K562 (cell line): Measurements from ENCODE around the gene SLCO2A1. TPM values are rescaled to one million over a fixed set of nuclear protein-coding genes. Genes with fewer than 3 reads are reported as not detected.

ENCODE experiments used
- ATAC-seq: fragments of 200-7000 bp; cut with Tn5 transposase; 3 replicates; pipeline ENCODE4 v1.9.1; 2020; ENCODE audit warnings: moderate library complexity
- BruUV-seq: library from RNA; stranded (reverse); fragments of 400-500 nt; replicated peaks from 2 replicates; lab custom pipeline; 2021; lab: Mats Ljungman, UMichigan
- CTCF ChIA-PET: fragments of 300-600 bp; formaldehyde crosslinking; extraction: SDS; loops from one replicate; lab custom pipeline; 2021; ENCODE audit warnings: low intra/inter-chr PET ratio; lab: Yijun Ruan, JAX
- POLR2A ChIA-PET: fragments of 300-600, 350-650 bp; sonication (Branson Sonifier 250); formaldehyde crosslinking; extraction: SDS; loops from one replicate; lab custom pipeline; 2021; ENCODE audit warnings: antibody characterized with exemption, inconsistent platforms; lab: Yijun Ruan, JAX
- DNase-seq, 4 experiments: peaks; one replicate each; pipeline versions ENCODE4 v3.0.0 to v3.0.0-alpha.2; 2011 to 2018; ENCODE audit warnings: low spot score in 3 of 4, mixed read lengths in 3 of 4; ENCODE audit errors: extremely low read depth in 1 of 4
- FAIRE-seq: peaks from 2 replicates; lab custom pipeline; 2011; peaks lifted over from hg19 to GRCh38; lab: Jason Lieb, UNC
- H2AFZ ChIP-seq: 2 replicates; pipeline ENCODE4 v1.6.0; 2011; ENCODE audit warnings: low read depth, low read length, control low read depth, inconsistent platforms
- H3K27ac ChIP-seq: fragments of 200-600 bp; 3 replicates; pipeline ENCODE4 v1.8.0; 2011; ENCODE audit warnings: low read depth, mild to moderate bottlenecking, control low read depth, inconsistent platforms, low read length, moderate library complexity, mixed read lengths; ENCODE audit errors: extremely low read depth
- H3K27me3 ChIP-seq, 2 experiments: fragments of 300-600 bp in 1 of 2; 2 replicates in 1 of 2; 3 replicates in 1 of 2; pipeline versions ENCODE4 v1.6.0 to v1.8.0; 2011; ENCODE audit warnings: inconsistent platforms in 2 of 2, low read length in 2 of 2, mild to moderate bottlenecking in 1 of 2, mixed read lengths in 1 of 2, moderate library complexity in 1 of 2; ENCODE audit not compliant: control insufficient read depth in 2 of 2, insufficient read depth in 2 of 2
- H3K36me3 ChIP-seq: fragments of 300-600 bp; 3 replicates; pipeline ENCODE4 v1.8.0; 2011; ENCODE audit warnings: mild to moderate bottlenecking, low read length, inconsistent platforms; ENCODE audit not compliant: control insufficient read depth, insufficient read depth
- H3K4me1 ChIP-seq, 2 experiments: fragments of 200-600 bp in 1 of 2; replicated peaks in 1 of 2; 2 replicates in 1 of 2; 3 replicates in 1 of 2; pipeline versions ENCODE4 v1.5.1 to v1.8.0; 2011; ENCODE audit warnings: inconsistent platforms in 2 of 2, low read length in 2 of 2, mild to moderate bottlenecking in 1 of 2, mixed read lengths in 1 of 2, moderate library complexity in 1 of 2; ENCODE audit not compliant: control insufficient read depth in 2 of 2, insufficient read depth in 2 of 2
- H3K4me2 ChIP-seq: 2 replicates; pipeline ENCODE4 v1.6.1; 2011; ENCODE audit warnings: low read length, control low read depth, inconsistent platforms, mixed read lengths; ENCODE audit not compliant: insufficient read depth
- H3K4me3 ChIP-seq: fragments of 200-600 bp; sonication (generic), shearing (Covaris generic); 2 replicates; pipeline ENCODE4 v1.5.1; 2016; ENCODE audit warnings: control low read depth, inconsistent platforms
- H3K79me2 ChIP-seq: fragments of 200-600 bp; 3 replicates; pipeline ENCODE4 v1.8.0; 2011; ENCODE audit warnings: low read length, inconsistent platforms; ENCODE audit not compliant: control insufficient read depth, insufficient read depth
- H3K9ac ChIP-seq, 2 experiments: 2 replicates each; pipeline versions ENCODE4 v1.6.0 to v1.6.1; 2011; ENCODE audit warnings: low read depth in 2 of 2, low read length in 2 of 2, control low read depth in 1 of 2, inconsistent platforms in 1 of 2, mild to moderate bottlenecking in 1 of 2, mixed read lengths in 1 of 2; ENCODE audit not compliant: insufficient read depth in 1 of 2
- H3K9me1 ChIP-seq: one replicate; pipeline ENCODE4 v1.6.0; 2011; ENCODE audit warnings: inconsistent platforms, mild to moderate bottlenecking, low read length, moderate library complexity; ENCODE audit not compliant: control insufficient read depth, insufficient read depth
- H3K9me3 ChIP-seq: replicated peaks from 2 replicates; pipeline ENCODE4 v1.5.1; 2011; ENCODE audit warnings: low read depth, low read length, inconsistent platforms; ENCODE audit not compliant: control insufficient read depth, insufficient read depth
- H4K20me1 ChIP-seq: replicated peaks from 2 replicates; pipeline ENCODE4 v1.6.1; 2011; ENCODE audit warnings: low read length, inconsistent platforms, mixed read lengths; ENCODE audit not compliant: control insufficient read depth, insufficient read depth
- BMI1 ChIP-seq: fragments of 150-350 bp; IDR thresholded peaks from 2 replicates; pipeline ENCODE4 v1.6.1; 2014; ENCODE audit warnings: low read length
- E2F5 ChIP-seq: sonication (generic); formaldehyde crosslinking; IDR thresholded peaks from 2 replicates; pipeline ENCODE4 v1.8.0; 2022; ENCODE audit warnings: mild to moderate bottlenecking, missing genetic modification reagents
- NR2F6 ChIP-seq: fragments of 450-650 bp; formaldehyde crosslinking; IDR thresholded peaks from 2 replicates; pipeline ENCODE4 v1.4.0; 2020; ENCODE audit warnings: mild to moderate bottlenecking
- PRPF4 ChIP-seq: fragments of 200-400 bp; formaldehyde crosslinking; IDR thresholded peaks from one replicate; pipeline ENCODE4 v1.6.1; 2017; ENCODE audit warnings: low read length, low read depth, mild to moderate bottlenecking; ENCODE audit not compliant: insufficient read depth, poor library complexity, severe bottlenecking
- RBM25 ChIP-seq: fragments of 200-400 bp; formaldehyde crosslinking; IDR thresholded peaks from 2 replicates; pipeline ENCODE4 v1.6.1; 2018; ENCODE audit warnings: low read length, low read depth, moderate library complexity; ENCODE audit not compliant: severe bottlenecking
- SIN3B ChIP-seq: fragments of 450-650 bp; IDR thresholded peaks from 2 replicates; pipeline ENCODE4 v1.6.1; 2017; ENCODE audit warnings: low read depth, mild to moderate bottlenecking, moderate library complexity
- ZBTB8A ChIP-seq: fragments of 450-650 bp; IDR thresholded peaks from 2 replicates; pipeline ENCODE4 v1.6.1; 2018; ENCODE audit warnings: mild to moderate bottlenecking, moderate library complexity; ENCODE audit not compliant: partially characterized antibody
- ZKSCAN1 ChIP-seq: fragments of 150-350 bp; IDR thresholded peaks from 2 replicates; pipeline ENCODE4 v1.6.1; 2016; ENCODE audit warnings: low read depth, low read length
- WGBS: fragments of 100-300 bp; shearing (Covaris generic); methylation state at CpG from one replicate; pipeline ENCODE4 v1.1.6; 2016; ENCODE audit warnings: low coverage, mixed read lengths; ENCODE audit not compliant: insufficient coverage; ENCODE audit errors: missing lambda C conversion rate; 5-methylcytosine and 5-hydroxymethylcytosine counted together
- in situ Hi-C: fragments of 300-500 bp; cut with MboI; formaldehyde crosslinking; loops from 4 replicates; pipeline ENCODE4 v1.15.0; 2018; ENCODE audit warnings: inconsistent platforms, mixed read lengths
- intact Hi-C: fragments of 100-400 bp; cut with micrococcal nuclease; formaldehyde crosslinking; loops from 2 replicates; pipeline ENCODE4 v1.14.2; 2022
- polyA plus RNA-seq, 8 experiments: library from polyadenylated mRNA; depleted of rRNA in 4 of 8; stranded (reverse) in 5 of 8; unstranded in 3 of 8; fragments of >200 nt; fragmentation: Nextera tagmentation in 2 of 8; fragmentation: Illumina TruSeq in 1 of 8; extraction: Ambion mirVana in 2 of 8; extraction: Trizol in 1 of 8; gene quantifications; 2 replicates each; pipeline versions ENCODE4 v1.2.1 to v1.2.3, GENCODE V29; 2011 to 2014; ENCODE audit warnings: inconsistent platforms in 1 of 8, missing spikeins in 1 of 8
- total RNA-seq, 7 experiments: library from RNA; depleted of rRNA in 6 of 7; stranded (reverse); fragments of >200 nt in 6 of 7; fragmentation: Illumina TruSeq in 2 of 7; extraction: Trizol in 2 of 7; gene quantifications; 2 replicates each; pipeline versions ENCODE4 v1.2.1 to v1.2.3, GENCODE V29; 2011 to 2021; ENCODE audit warnings: low replicate concordance in 1 of 7

Gene SLCO2A1
- total and polyA plus RNA-seq, 9 of the 15 experiments (the other 6 are each of a cell fraction or from before 2014, with no cell fraction given) = 0.16 to 1.0 TPM; not detected in 7

- WGBS = 25% methylated on average over 6 of the region's 7 CpGs
- ATAC-seq (no peak), FAIRE-seq (no peak)
Observed at GRCh38 chr3:133886031-133886722, 143.5 kb downstream of the SLCO2A1 start.

More at GRCh38 chr3:133886031-133886722, 143.5 kb downstream of the SLCO2A1 start:
- no peak for DNase-seq
- Histone ChIP-seq H3K36me3 (no peaks in the 10 kb centered on the region), H3K79me2 (no peaks in the 10 kb centered on the region; the same call in 2 of the 3 replicates), H3K27me3 (no peaks in the 10 kb centered on the region), H3K9me3 (peaks cover 3% of the 10 kb centered on the region; the same call in 1 of the 2 replicates), H3K27ac (no peak overlapping the region), H3K4me2 (no peak overlapping the region), H2AFZ (no peak overlapping the region), H3K4me3 (no peak overlapping the region), H3K9ac (no peak overlapping the region), H3K9me1 (no peaks in the 10 kb centered on the region)
- intact Hi-C loops (no loop called here), in situ Hi-C loops (no loop called here)
- CTCF ChIA-PET = no interaction called here
- POLR2A ChIA-PET = no interaction called here
- no peak for TF ChIP-seq E2F5
- TF ChIP-seq RBM25 = no peak
- no peak for TF ChIP-seq NR2F6
- no peak for TF ChIP-seq PRPF4
- TF ChIP-seq ZBTB8A = no peak
- TF ChIP-seq SIN3B = no peak
- TF ChIP-seq BMI1 = no peak
- no peak for TF ChIP-seq ZKSCAN1
- TF ChIP-seq, all 486 proteins: peak for 0
- Histone ChIP-seq H4K20me1 (peaks cover 3% of the 10 kb centered on the region; the same call in 1 of the 2 replicates), H3K4me1 (peaks cover 3 to 11% of the 10 kb centered on the region in 2 experiments; a peak in 3 of 5 replicates)
- no TSS peak for BruUV-seq
